Left lobe of liver (tissue), 2 donors: ENCODE results near the gene UBXN1. TPM values are rescaled to one million over a fixed set of nuclear protein-coding genes. Genes with fewer than 3 reads are reported as not detected.
"Not testable (repeated sequence)": the region's sequence is repeated elsewhere in the genome, so short reads cannot be mapped to it uniquely, and the experiment has no call there.

Experiments used
- ATAC-seq: fragments of 200-7000 bp; cut with Tn5 transposase; one replicate; pipeline ENCODE4 v1.9.1; 2020; ENCODE audit warnings: mild to moderate bottlenecking, moderate library complexity
- DNase-seq: peaks from one replicate; pipeline ENCODE4 v3.0.0-alpha.2; 2020; ENCODE audit warnings: low spot score
- total RNA-seq: library from RNA; stranded (reverse); gene quantifications from one replicate; pipeline ENCODE4 v1.2.1, GENCODE V29; 2021
- donor health status: DM: no; HTN: no; CAD: no; lungs with moderate emphysema.
- donor health status: DM: no; HTN: yes; CAD: no.

Gene UBXN1
- total RNA-seq, 1 donor from 2014 or later = 30.5 TPM

DNA sequence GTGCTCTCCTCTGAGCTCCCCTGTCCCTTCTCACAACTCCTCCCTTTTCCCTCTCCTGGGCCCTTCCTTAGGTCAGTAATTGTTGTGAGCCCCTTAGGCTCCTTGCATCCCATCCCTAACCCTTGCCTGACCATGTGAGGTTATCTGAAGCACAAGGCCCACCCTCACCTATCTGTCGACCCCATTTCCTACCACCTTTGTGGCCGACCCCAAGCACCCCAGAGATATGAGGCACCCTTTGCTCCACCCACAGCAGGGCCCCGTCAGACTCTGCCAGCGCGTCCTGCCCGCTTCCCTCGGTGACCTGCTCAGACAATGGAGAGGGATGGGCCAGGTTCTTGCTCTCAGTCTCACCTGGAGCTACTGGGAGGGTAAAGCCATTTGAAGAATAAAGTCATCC is 29.9 kb upstream of the UBXN1 start:
- no peak for ATAC-seq
- peak; percentile 55 for DNase-seq

- DNase-seq (no peak), ATAC-seq (no peak)
Observed at GRCh38 chr11:62708392-62708791, 29.5 kb upstream of the UBXN1 start.

GRCh38 chr11:62707277-62707861 is 28.5 kb upstream of the UBXN1 start, which contains the start of the genes BSCL2 and GNG3:
Gene BSCL2, minus strand, starts transcription at chr11:62707424. Its CDS starts 229 bp downstream, at chr11:62707195.
Gene GNG3, plus strand, starts transcription at chr11:62707676. Its CDS starts 620 bp downstream, at chr11:62708296.
- DNase-seq (no peak), ATAC-seq (no peak)

GRCh38 chr11:62706850-62707247 is 28.0 kb upstream of the UBXN1 start:
- ATAC-seq (no peak), DNase-seq (no peak)

- DNase-seq = peak; percentile 96
- peak; percentile 84 for ATAC-seq
Observed at GRCh38 chr11:62705880-62706849, 27.3 kb upstream of the UBXN1 start.

DNA sequence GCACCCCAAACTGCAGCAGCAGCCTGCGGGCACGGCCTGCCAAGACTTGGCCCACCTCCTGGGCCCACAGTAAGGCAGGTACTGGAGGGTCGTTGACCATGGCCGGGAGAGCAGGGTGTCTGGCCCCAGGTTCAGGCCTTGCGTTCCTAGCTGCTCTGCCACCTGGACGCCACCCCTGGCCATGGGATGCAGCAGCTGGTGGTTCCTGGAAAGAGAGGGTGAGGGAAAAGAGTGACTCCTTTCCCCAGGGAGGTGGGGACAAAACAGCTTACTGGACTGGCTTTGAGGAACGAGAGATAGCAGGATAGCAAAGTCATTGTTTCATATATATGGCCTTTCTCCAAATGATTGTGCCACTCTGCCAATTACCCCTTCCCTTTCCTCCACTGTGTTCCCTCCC is 26.5 kb upstream of the UBXN1 start:
- DNase-seq (no peak), ATAC-seq (no peak)

DNA sequence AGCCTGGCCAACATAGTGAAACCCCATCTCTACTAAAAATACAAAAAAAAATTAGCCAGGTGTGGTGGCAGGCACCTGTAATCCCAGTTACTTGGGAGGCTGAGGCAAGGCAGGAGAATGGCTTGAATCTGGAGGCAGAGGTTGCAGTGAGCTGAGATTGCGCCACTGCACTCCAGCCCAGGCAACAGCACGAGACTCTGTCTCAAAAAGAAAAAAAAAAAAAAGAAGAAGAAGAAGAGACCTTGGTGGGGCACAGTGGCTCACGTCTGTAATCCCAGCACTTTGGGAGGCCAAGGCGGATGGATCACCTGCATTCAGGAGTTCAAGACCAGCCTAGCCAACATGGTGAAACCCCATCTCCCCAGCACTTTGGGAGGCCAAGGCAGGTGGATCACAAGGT is 25.0 kb upstream of the UBXN1 start:
- not testable (repeated sequence) for ATAC-seq, DNase-seq

- no peak for ATAC-seq
- DNase-seq = no peak
Observed at GRCh38 chr11:62702246-62702645, 23.4 kb upstream of the UBXN1 start.

- peak; percentile 97 for ATAC-seq
- DNase-seq = peak; percentile 74
Observed at GRCh38 chr11:62694455-62695167, 15.7 kb upstream of the UBXN1 start.

GRCh38 chr11:62693624-62694023 is 14.8 kb upstream of the UBXN1 start:
- DNase-seq, ATAC-seq: not testable (repeated sequence)

- no peak for DNase-seq
- ATAC-seq = no peak
Observed at GRCh38 chr11:62689421-62690183, 10.7 kb upstream of the UBXN1 start, which contains the start of gene LRRN4CL. Gene LRRN4CL, minus strand, starts transcription at chr11:62689530. Its CDS starts 1,022 bp downstream, at chr11:62688508.

DNA sequence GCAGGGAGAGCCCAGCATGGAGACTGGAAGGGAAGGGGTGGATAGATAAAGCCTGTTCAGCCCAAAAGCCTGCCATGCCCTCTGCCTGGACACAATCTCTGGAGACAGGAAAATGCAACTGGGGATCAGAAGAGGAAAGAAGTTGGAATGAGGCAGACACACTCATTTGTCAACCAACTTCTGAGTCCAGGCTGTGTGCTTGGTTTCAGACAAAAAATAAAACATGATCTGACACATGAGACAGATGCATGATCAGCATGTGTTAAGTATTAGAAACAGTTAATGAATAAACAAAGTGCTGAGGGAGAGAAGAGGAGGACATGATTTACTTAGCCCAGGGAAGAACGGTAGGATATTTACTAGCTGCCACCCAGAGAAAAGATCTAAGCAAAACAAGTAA is 9.6 kb upstream of the UBXN1 start:
- peak; percentile 25 for ATAC-seq
- no peak for DNase-seq

DNA sequence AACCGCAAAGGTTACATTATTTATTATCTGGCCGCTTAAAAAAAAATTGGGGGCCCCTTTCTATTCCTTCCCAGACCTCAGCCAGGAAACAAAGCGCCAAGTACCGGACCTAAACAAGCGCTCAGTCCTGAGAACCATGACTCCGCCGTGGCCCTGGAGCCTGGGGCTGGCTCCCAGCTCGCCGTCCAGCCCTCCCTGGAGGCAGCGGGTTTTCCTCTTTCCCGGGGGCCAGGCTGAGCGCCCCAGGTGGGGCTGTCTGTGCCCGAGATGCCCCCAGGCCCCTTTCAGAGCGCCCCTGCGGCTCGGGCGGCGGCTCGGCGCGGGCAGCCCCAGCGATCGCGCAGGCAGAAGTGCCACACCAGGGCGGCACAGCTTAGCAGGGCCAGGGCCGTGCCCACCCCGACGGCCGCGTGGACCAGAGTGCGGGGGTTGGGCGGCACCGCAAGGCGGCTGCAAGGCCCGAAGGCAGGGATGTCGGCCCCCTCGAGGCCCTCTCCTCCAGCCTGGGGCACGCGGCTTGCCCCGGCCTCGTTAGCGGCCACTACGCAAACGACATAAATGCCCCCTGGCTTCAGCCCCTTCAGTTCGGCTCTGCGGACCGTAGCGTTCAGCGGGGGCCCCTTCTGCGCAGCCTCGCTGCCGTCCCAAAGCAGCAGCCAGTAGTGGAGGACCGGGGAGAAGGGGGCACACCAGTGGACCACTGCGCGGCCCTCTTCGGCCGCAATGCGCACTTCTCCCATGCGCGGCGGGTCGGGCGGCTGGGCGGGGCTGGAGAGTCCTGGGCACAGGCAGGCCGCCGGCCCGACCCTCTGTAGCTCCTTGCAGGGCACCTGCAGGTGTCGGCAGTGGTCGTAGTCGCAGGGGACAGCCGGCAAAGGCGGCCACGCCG is 8.9 kb upstream of the UBXN1 start:
- peak; percentile 52 for ATAC-seq
- no peak for DNase-seq

DNA sequence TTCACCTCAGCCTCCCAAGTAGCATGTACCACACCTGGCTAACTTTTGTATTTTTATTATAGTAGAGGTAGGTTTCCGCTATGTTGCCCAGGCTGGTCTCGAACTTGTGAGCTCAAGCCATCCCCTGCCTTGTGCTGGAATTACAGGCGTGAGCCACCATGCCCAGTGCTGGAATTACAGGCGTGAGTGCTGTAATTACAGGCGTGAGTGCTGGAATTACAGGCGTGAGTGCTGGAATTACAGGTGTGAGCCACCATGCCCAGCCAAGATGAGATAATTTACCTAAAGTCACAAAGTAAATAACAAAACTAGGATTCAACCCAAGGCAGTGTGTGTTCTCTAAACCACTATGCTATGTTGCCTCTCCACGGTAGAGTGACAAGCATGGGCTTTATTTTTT is 3.6 kb upstream of the UBXN1 start:
- no peak for DNase-seq
- no peak for ATAC-seq

DNA sequence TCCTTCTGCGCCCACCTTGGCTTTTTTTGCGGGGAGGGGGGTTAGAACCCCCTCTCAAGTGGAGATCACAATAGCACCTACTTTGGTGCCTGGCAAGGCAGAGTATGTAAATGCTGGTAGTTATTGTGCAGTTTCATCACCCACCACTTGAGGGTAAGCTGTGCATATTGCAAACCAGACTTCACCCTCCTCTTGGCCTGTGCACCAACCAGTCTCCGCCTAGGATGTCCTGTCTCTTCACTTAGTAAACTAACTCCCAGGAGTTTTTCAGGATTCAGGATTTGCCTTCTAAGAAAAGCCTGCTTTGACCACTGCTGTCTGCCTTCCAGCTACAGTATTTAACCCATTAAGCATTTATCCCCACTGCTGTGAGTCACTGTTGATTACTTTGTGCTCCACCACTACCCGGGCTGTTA is 2.0 kb upstream of the UBXN1 start:
- no peak for DNase-seq
- ATAC-seq = peak; percentile 91

DNA sequence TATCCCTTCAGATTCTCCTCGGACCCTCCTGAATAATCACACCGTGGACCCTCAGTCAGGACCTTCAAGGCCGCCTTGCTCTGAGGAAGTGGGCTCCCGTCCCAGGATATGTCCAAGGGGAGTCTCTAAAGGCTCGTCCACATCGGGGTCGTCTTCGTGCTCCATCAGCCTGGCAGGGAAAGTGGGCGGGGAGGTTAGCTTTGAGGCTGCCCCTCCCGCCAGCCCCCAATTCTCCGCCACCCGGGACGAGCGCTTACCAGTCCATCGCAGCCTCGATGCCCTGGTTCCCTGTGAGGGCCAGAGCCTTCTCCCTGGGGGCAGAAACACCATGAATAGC is 472 bp downstream of the UBXN1 start:
- ATAC-seq = peak; percentile 7
- DNase-seq = no peak

DNA sequence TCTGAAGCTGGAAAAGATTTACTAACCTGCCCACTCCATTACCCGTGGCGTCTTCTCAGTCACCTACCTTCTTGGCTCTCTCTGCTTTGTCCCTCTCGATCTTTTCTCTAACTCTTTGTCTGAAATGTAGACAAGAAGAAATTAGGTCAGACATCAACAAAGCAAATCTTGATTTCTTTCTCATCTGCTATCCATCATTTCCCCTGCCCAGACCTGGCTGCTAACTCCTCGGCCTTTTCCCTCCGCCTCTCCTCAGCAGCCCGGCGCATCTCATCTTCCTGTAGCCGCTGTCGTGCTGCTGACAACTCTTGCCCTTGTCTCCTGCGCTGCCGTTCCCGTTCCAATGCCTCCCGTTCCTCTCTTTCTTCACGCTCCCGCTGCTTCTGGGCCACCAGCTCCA is 1.2 kb downstream of the UBXN1 start:
- ATAC-seq (no peak), DNase-seq (no peak)

DNA sequence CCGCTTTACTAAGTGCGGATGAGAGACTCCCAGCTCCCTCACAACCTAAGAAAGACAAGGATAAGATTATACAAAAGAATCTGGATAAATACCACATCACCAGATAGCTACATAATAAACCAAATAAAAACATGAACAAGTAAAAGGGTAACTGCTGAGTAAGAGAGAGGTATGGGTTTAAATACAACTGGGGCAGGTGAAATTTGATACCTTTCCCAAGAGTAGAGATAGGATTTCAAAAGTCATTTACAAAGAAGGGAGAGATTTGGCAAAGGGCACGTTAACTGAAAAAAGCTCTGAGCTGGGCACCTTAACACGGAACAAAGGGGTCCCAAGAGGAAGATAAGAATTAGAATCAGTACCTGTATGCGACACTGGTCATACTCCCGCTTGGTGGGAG is 1.7 kb downstream of the UBXN1 start:
- ATAC-seq = no peak
- DNase-seq = no peak

DNA sequence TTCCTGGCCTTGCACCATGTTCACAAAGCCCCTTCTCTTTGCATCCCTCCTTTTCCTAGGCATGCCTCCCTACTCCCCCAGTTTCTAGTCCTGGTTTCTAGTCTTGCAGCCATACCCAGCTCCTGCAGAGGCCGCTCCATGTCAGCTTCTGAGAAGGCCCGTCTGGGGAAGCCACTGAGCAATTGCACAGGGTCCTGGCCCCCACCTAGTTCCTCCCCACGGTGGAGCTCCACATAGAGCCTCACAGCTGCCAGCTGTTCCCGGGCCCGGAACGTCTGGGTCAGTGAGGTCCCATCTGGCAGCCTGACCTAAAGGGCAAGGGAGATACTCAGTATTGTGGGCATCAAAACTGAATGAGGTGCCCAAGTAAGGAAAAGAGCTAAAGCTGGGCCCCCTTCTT is 2.2 kb downstream of the UBXN1 start:
- DNase-seq = no peak
- ATAC-seq = no peak

GRCh38 chr11:62675415-62675814 is 3.5 kb downstream of the UBXN1 start:
- ATAC-seq, DNase-seq: not testable (repeated sequence)
